NCI-H2196 treated with DMSO at 0.1 percent for 48 hours (cell line): ENCODE measurements around the gene CTXN3.

ENCODE experiments used
- DNase-seq: peaks from one replicate; lab custom pipeline; 2025; ENCODE audit not compliant: unreplicated experiment; lab: John Stamatoyannopoulos, UW

The CTXN3 gene

DNA sequence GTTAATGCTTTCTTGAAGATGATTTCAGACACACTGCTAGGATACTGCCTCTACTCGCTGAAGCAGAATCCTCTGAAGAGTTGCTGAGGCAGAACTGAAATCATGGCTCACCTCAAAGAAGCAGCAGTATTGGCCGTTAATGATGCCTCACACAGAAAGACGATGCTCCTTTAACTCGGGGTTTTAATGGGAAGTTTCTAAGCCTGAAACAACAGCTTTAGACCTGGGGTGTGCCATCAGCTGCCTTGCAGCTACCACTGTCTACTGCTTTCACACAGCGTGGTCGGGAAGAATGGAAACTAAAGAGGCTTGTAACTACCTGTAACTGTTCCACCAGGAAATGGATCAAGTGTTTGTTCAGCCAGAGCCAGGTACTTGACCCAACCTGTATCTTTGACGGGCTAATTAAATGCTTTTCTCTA lies at the start of gene CTXN3:
Gene CTXN3, plus strand, starts transcription at position 65 of the 422 bp plus-strand sequence. CDS start 8,440 bp downstream, outside the sequence.
- peak; percentile 46 for DNase-seq

GRCh38 chr5:127599320-127599719 lies 49.6 kb upstream of the CTXN3 start:
- DNase-seq: no peak

DNA sequence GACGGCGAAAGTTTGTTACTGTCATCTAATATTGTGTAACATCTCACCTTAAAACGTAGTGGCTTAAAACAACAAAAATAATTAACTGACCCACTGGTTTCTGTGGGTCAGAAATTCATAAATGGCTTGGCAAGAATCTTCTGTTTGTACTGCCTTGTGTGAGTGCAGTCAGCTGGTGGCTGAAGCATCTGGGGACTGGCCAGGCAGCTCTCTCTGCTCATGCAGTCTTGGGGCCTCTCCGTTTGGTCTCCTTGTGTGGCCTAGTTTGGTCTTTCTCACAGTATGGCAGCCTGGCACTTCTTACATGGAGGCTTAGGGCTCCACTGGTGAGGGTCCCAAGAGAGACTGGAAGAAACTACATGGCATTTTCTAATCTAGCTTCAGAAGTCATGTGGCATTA lies 49.0 kb upstream of the CTXN3 start:
- DNase-seq: no peak

GRCh38 chr5:127601111-127601510 lies 47.8 kb upstream of the CTXN3 start:
- DNase-seq: no peak

DNA sequence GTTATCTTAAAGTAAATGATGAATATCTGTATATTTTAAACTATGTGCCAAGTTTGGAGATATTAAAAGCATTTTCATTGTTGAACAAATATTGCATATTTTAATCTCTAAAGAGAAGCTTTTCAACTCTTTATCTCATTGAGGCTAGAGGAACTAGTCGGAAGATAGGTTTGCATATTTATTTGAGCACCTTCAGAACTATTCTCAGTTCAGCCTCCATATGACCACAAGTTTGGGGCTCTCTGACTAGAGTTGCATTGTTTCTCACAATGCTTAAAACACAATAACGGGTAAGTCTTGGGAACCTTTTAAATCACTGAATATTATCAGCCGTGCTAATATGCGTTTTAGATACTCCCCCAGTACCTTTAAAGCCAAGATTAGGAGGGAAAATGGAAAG lies 47.3 kb upstream of the CTXN3 start:
- DNase-seq: no peak

- no peak for DNase-seq
Observed at GRCh38 chr5:127602481-127602880, 46.4 kb upstream of the CTXN3 start.

DNA sequence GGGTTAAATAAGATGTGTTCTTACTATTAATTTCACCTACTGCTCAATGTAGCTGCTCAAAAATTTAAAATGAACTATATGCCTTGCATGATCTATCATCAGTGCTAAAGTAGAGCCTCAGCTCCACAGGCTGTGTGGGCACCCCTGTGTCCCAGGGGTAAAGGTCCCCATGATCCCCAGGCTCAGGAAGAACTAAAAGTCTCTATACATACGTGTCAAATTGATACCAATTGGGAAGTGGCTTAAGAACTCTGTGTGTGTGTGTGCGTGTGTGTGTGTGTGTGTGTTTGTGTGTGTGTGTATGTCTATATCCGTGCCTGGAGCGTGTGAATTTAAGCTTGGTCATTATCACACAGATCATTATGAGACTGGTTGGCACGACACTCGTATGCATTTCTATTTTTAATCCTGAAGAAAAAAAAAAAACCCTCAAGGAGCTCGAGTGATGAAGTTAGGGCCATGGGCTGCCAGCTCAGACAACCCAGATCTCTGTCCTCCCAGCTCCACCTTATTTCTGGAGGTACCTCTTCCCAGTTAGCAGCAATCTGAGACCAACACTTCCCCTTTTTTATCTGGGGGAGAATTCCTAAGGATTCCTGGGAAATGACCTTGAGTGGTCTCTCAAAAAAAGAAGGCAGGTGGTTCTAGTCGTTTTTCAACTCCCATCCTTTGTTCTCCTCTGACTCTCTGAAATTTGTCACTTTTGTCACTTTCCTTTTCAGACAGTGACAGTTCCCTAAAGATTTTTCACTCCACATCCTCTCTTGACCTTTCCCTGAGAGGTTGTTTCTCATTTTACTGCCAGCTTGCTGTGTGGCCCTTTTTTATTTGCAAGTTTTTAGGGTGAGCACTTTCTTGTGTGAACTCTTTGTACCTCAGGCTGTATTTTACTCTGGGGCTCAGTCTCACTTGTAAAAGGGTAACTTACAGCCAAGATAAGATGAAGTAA lies 45.7 kb upstream of the CTXN3 start:
- DNase-seq: no peak

- DNase-seq: no peak
Observed at GRCh38 chr5:127608077-127608660, 40.7 kb upstream of the CTXN3 start.

- DNase-seq: no peak
Observed at GRCh38 chr5:127609011-127609410, 39.9 kb upstream of the CTXN3 start.

DNA sequence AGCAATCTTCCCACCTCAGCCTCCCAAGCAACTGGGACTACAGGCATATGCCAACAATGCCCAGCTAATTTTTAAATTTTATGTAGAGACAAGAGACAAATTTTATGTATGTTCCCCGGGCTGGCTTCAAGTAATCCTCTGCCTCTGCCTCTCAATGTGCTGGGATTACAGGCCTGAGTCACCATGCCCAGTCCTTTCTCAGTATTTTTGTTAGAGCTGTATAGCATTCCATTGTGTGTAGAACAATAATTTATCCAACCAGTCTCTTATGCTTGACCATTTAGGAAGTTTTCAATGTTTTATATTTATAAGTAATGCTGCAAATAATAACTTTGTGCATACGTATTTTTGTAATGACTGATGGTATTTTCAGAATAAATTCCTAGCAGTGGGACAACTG lies 38.9 kb upstream of the CTXN3 start:
- no peak for DNase-seq

- no peak for DNase-seq
Observed at GRCh38 chr5:127612441-127613141, 36.3 kb upstream of the CTXN3 start.

- no peak for DNase-seq
Observed at GRCh38 chr5:127615916-127616315, 33.0 kb upstream of the CTXN3 start.

DNA sequence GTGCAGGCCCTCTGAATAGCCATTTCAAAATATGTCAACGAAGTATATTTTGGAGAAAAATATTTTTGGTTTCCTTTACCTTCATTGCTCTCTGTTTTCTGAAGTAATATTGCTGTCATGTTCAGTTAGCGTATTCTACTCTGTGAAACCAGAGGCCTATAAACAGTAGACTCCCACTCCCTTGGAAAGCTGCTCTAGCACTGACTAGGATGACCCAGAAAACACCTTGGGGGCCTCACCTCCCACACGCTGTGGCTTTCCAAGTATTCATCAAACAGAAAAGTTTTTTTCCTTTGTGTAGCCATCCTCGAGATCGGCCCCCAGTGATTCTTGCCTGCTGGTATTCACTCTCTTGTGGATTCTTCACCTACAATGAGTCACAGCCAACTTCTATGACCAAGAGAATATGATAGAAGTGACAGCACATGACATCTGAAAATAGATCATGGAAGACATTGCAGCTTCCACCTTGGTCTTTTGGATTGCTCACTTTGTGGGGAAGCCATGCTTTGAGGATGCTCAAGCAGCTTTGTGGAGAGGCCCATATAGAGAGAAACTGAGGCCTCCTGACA lies 28.9 kb upstream of the CTXN3 start:
- no peak for DNase-seq

- DNase-seq: no peak
Observed at GRCh38 chr5:127621601-127622325, 27.1 kb upstream of the CTXN3 start.

DNA sequence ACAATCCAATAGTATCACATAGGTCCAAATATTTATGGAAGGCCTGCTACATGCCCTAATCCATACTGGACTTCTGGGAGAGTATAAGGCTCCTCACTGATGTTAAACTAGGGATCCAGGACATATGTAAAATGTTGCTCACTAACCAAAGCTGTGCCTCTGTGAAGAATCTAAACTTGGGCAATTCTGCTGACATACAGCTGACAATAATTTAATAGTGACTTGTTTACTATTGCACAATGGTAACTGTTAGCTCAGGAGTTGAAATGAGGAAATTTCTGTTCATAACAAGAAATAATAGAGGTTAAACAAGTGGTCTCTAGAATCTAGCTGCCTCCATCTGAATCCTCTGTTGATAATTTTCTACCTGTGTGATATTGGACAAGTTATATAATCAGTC lies 14.9 kb upstream of the CTXN3 start:
- no peak for DNase-seq

DNA sequence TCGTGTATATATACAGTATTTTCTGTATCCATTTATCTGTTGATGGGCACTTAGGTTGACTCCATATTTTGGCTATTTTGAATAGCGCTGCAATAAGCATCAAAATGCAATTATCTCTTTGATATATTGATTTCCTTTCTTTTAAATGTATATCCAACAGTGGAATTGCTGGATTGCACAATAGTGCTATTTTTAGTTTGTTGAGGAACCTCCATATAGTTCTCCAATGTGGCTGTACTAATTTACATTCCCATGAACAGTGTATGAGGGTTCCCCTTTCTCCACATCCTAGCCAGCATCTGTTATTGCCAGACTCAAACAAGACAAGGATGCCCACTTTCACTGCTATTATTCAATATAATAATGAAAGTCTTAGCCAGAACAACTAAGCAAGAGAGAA lies 9.1 kb upstream of the CTXN3 start:
- DNase-seq: no peak

DNA sequence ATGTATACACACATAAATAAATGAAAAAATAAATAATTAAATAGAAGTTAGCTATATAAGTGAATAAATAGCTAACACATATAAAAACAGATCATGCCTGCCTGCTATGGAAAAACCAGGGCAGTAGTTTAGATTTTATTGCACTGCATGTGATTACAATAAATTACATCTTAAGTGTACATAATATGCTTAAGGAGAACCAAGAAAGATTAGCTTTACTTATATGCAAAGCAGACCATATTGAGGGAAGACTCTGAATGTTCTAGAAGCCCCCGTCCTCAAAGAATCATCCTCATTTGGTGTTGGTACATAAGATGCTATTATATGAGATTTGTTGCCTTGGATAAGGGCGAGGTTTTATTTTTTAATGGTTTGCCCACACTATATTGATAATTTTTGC lies 5.9 kb upstream of the CTXN3 start:
- DNase-seq: no peak

GRCh38 chr5:127643607-127644006 lies 5.3 kb upstream of the CTXN3 start:
- no peak for DNase-seq

DNA sequence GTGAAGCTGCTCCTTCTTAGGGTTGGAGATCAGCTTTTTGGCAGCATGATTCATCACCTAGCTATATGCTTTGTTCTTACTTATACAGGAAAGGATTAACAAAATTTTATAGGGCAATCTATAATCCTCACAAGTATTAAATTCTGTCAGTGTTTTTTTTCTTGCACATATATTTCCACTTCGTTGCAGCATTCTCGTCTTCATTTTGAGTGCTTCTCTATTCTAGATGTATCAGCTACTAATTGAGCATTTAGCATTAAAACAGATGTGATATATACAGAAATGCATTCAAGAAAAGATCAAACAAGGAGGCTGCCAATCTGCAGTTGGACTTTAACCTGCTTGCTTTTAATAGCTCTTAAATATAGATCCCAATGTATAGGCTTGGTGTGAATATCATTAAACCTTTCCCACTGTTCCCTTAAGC lies 3.6 kb upstream of the CTXN3 start:
- no peak for DNase-seq

DNA sequence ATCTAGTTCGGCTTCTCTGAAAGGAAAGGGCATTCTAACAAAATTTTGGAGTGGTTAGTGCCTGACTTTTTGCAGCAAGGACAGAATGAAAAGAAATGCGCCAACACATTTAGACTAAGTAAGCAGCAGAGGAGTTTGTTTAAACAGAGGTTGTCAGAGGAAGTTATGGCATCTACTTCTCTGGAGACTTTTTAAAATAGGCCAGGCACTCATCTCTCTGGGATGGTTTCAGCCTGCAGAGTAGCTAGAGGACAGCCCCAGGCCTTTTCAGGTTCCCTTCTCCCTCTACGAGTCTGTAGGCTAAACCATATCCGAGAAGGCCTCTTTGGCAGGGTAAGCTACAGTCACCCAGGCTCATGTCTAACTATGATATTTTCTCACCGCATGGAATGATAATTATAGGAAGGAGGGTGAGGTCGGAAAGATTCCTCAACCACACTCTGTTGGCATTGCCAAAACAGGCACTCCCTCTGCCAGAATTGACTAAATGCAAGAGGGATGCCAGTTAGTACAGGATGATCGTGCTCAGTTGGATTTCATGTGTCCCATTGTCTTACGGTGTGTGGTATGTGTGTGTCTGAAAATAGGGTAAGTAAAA lies 1.4 kb upstream of the CTXN3 start:
- no peak for DNase-seq
